Mesendoderm (in vitro differentiated cells): Measurements from ENCODE around the gene LZTS3.

Experiments used
- DNase-seq: peaks from one replicate; pipeline ENCODE4 v3.0.0; 2013
- H2AK5ac ChIP-seq: 2 replicates; pipeline ENCODE4 v1.6.1; 2013; ENCODE audit warnings: low read length, inconsistent platforms
- H2BK120ac ChIP-seq: 2 replicates; pipeline ENCODE4 v1.6.1; 2013; ENCODE audit warnings: low read depth, mild to moderate bottlenecking, low read length, moderate library complexity, mixed read lengths
- H2BK15ac ChIP-seq: replicated peaks from 2 replicates; pipeline ENCODE4 v1.6.1; 2013; ENCODE audit warnings: low read depth, mild to moderate bottlenecking, moderate library complexity
- H2BK5ac ChIP-seq: 2 replicates; pipeline ENCODE4 v1.6.1; 2013; ENCODE audit warnings: low read length, inconsistent platforms
- H3K18ac ChIP-seq: 2 replicates; pipeline ENCODE4 v1.6.1; 2013; ENCODE audit warnings: mild to moderate bottlenecking, low read length, mixed read lengths
- H3K23ac ChIP-seq: one replicate; pipeline ENCODE4 v1.6.1; 2013; ENCODE audit warnings: low read length
- H3K27ac ChIP-seq: 2 replicates; pipeline ENCODE4 v1.5.1; 2013; ENCODE audit warnings: low read depth, mild to moderate bottlenecking, inconsistent platforms, low read length, moderate library complexity
- H3K27me3 ChIP-seq: 2 replicates; pipeline ENCODE4 v1.6.1; 2013; ENCODE audit warnings: low read length, control low read depth, mild to moderate bottlenecking, inconsistent platforms; ENCODE audit not compliant: insufficient read depth, poor library complexity
- H3K36me3 ChIP-seq: 2 replicates; pipeline ENCODE4 v1.6.1; 2013; ENCODE audit warnings: low read length, inconsistent platforms; ENCODE audit not compliant: control insufficient read depth, insufficient read depth
- H3K4ac ChIP-seq: one replicate; pipeline ENCODE4 v1.6.1; 2013; ENCODE audit warnings: low read depth, mild to moderate bottlenecking, low read length, moderate library complexity
- H3K4me1 ChIP-seq: 2 replicates; pipeline ENCODE4 v1.6.1; 2013; ENCODE audit warnings: low read depth, low read length, inconsistent platforms; ENCODE audit not compliant: control insufficient read depth
- H3K4me2 ChIP-seq: 2 replicates; pipeline ENCODE4 v1.6.1; 2013; ENCODE audit warnings: low read length
- H3K4me3 ChIP-seq: 2 replicates; pipeline ENCODE4 v1.5.1; 2013; ENCODE audit warnings: mild to moderate bottlenecking, low read length
- H3K56ac ChIP-seq: one replicate; pipeline ENCODE4 v1.6.1; 2013; ENCODE audit warnings: low read length
- H3K79me1 ChIP-seq: 2 replicates; pipeline ENCODE4 v1.6.1; 2013; ENCODE audit warnings: low read length, inconsistent platforms
- H3K79me2 ChIP-seq: 2 replicates; pipeline ENCODE4 v1.6.1; 2013; ENCODE audit warnings: mild to moderate bottlenecking, low read length; ENCODE audit not compliant: control insufficient read depth, insufficient read depth
- H3K9ac ChIP-seq: 2 replicates; pipeline ENCODE4 v1.6.1; 2013; ENCODE audit warnings: low read length, inconsistent platforms
- H4K5ac ChIP-seq: one replicate; pipeline ENCODE4 v1.6.1; 2013; ENCODE audit warnings: low read length
- H4K8ac ChIP-seq: one replicate; pipeline ENCODE4 v1.6.1; 2013; ENCODE audit warnings: low read depth, mild to moderate bottlenecking, control low read depth, low read length, moderate library complexity
- WGBS: extraction: QIAGEN DNeasy Blood & Tissue Kit; methylation state at CpG from one replicate; pipeline ENCODE4 v1.1.7; 2013; ENCODE audit warnings: low lambda C conversion rate, missing lambda C conversion rate; ENCODE audit not compliant: insufficient coverage; ENCODE audit errors: extremely low coverage; 5-methylcytosine and 5-hydroxymethylcytosine counted together

The LZTS3 gene

GRCh38 chr20:3137492-3137891 is 35.9 kb downstream of the LZTS3 start:
- H4K8ac ChIP-seq: no peak overlapping the region
- no peak overlapping the region for H2AK5ac ChIP-seq
- no peaks in the 10 kb centered on the region for H3K27me3 ChIP-seq
- H2BK5ac ChIP-seq: no peak overlapping the region
- no peak overlapping the region for H3K4me3 ChIP-seq
- no peak for DNase-seq
- no CpG with 5 or more reads among the region's 2 CpGs for WGBS
- no peak overlapping the region for H2BK120ac ChIP-seq
- no peaks in the 10 kb centered on the region for H3K4me1 ChIP-seq
- H4K5ac ChIP-seq: no peak overlapping the region
- no peak overlapping the region for H3K18ac ChIP-seq
- H3K27ac ChIP-seq: no peak overlapping the region
- H3K79me2 ChIP-seq: no peaks in the 10 kb centered on the region
- no peak overlapping the region for H3K4ac ChIP-seq
- H3K56ac ChIP-seq: no peak overlapping the region
- H3K79me1 ChIP-seq: peaks cover 2% of the 10 kb centered on the region
- H3K4me2 ChIP-seq: no peak overlapping the region
- no peak overlapping the region for H3K9ac ChIP-seq
- no peak overlapping the region for H2BK15ac ChIP-seq
- H3K23ac ChIP-seq: no peak overlapping the region
- H3K36me3 ChIP-seq: no peaks in the 10 kb centered on the region

GRCh38 chr20:3135507-3136070 is 37.8 kb downstream of the LZTS3 start:
- peaks cover 2% of the 10 kb centered on the region for H3K79me1 ChIP-seq
- no peak overlapping the region for H4K8ac ChIP-seq
- DNase-seq: no peak
- H3K36me3 ChIP-seq: no peaks in the 10 kb centered on the region
- H3K56ac ChIP-seq: no peak overlapping the region
- H3K18ac ChIP-seq: no peak overlapping the region
- H3K4me3 ChIP-seq: no peak overlapping the region
- H3K4me2 ChIP-seq: no peak overlapping the region
- no CpG with 5 or more reads among the region's 5 CpGs for WGBS
- H3K4me1 ChIP-seq: no peaks in the 10 kb centered on the region
- H2BK120ac ChIP-seq: no peak overlapping the region
- no peak overlapping the region for H2BK15ac ChIP-seq
- no peak overlapping the region for H3K4ac ChIP-seq
- no peaks in the 10 kb centered on the region for H3K79me2 ChIP-seq
- H3K27ac ChIP-seq: no peak overlapping the region
- H2AK5ac ChIP-seq: no peak overlapping the region
- no peaks in the 10 kb centered on the region for H3K27me3 ChIP-seq
- no peak overlapping the region for H3K23ac ChIP-seq
- H2BK5ac ChIP-seq: no peak overlapping the region
- H4K5ac ChIP-seq: no peak overlapping the region
- H3K9ac ChIP-seq: no peak overlapping the region

GRCh38 chr20:3134151-3134550 is 39.2 kb downstream of the LZTS3 start:
- no peaks in the 10 kb centered on the region for H3K27me3 ChIP-seq
- H3K4ac ChIP-seq: no peak overlapping the region
- H4K5ac ChIP-seq: no peak overlapping the region
- H3K4me3 ChIP-seq: no peak overlapping the region
- no peak overlapping the region for H3K18ac ChIP-seq
- no peak for DNase-seq
- H3K9ac ChIP-seq: no peak overlapping the region
- WGBS: no CpG with 5 or more reads among the region's 3 CpGs
- no peaks in the 10 kb centered on the region for H3K79me2 ChIP-seq
- no peaks in the 10 kb centered on the region for H3K79me1 ChIP-seq
- no peak overlapping the region for H2BK15ac ChIP-seq
- no peaks in the 10 kb centered on the region for H3K4me1 ChIP-seq
- H3K27ac ChIP-seq: no peak overlapping the region
- H3K4me2 ChIP-seq: no peak overlapping the region
- no peak overlapping the region for H3K23ac ChIP-seq
- no peak overlapping the region for H2BK120ac ChIP-seq
- no peak overlapping the region for H2BK5ac ChIP-seq
- no peak overlapping the region for H2AK5ac ChIP-seq
- H3K56ac ChIP-seq: no peak overlapping the region
- no peak overlapping the region for H4K8ac ChIP-seq
- H3K36me3 ChIP-seq: no peaks in the 10 kb centered on the region

GRCh38 chr20:3133155-3133554 is 40.2 kb downstream of the LZTS3 start:
- no peak overlapping the region for H3K4me3 ChIP-seq
- DNase-seq: no peak
- no peak overlapping the region for H4K5ac ChIP-seq
- WGBS: no CpG with 5 or more reads among the region's 2 CpGs
- no peaks in the 10 kb centered on the region for H3K36me3 ChIP-seq
- no peak overlapping the region for H3K23ac ChIP-seq
- H3K79me1 ChIP-seq: no peaks in the 10 kb centered on the region
- no peak overlapping the region for H3K27ac ChIP-seq
- no peak overlapping the region for H2BK15ac ChIP-seq
- H2BK5ac ChIP-seq: no peak overlapping the region
- no peak overlapping the region for H3K4me2 ChIP-seq
- no peak overlapping the region for H2AK5ac ChIP-seq
- no peaks in the 10 kb centered on the region for H3K27me3 ChIP-seq
- no peak overlapping the region for H3K4ac ChIP-seq
- H4K8ac ChIP-seq: no peak overlapping the region
- H2BK120ac ChIP-seq: no peak overlapping the region
- no peak overlapping the region for H3K9ac ChIP-seq
- no peaks in the 10 kb centered on the region for H3K4me1 ChIP-seq
- no peaks in the 10 kb centered on the region for H3K79me2 ChIP-seq
- H3K56ac ChIP-seq: no peak overlapping the region
- H3K18ac ChIP-seq: no peak overlapping the region

GRCh38 chr20:3130051-3130600 is 43.2 kb downstream of the LZTS3 start:
- Histone ChIP-seq H3K4me3 (no peak overlapping the region), H3K27ac (no peak overlapping the region), H3K36me3 (no peaks in the 10 kb centered on the region), H3K27me3 (no peaks in the 10 kb centered on the region), H3K18ac (no peak overlapping the region), H4K8ac (no peak overlapping the region), H3K4me2 (no peak overlapping the region), H3K79me2 (no peaks in the 10 kb centered on the region), H2BK15ac (no peak overlapping the region), H2AK5ac (no peak overlapping the region), H3K56ac (no peak overlapping the region), H2BK5ac (no peak overlapping the region), H4K5ac (no peak overlapping the region), H3K9ac (no peak overlapping the region), H3K4ac (no peak overlapping the region), H2BK120ac (no peak overlapping the region), H3K79me1 (no peaks in the 10 kb centered on the region), H3K4me1 (no peaks in the 10 kb centered on the region), H3K23ac (no peak overlapping the region)
- WGBS: no CpG with 5 or more reads among the region's 2 CpGs
- DNase-seq: no peak

- Histone ChIP-seq H3K27ac (no peak overlapping the region), H4K5ac (no peak overlapping the region), H3K79me2 (no peaks in the 10 kb centered on the region), H3K56ac (no peak overlapping the region), H3K4me1 (no peaks in the 10 kb centered on the region), H3K4ac (no peak overlapping the region), H3K9ac (no peak overlapping the region), H3K18ac (no peak overlapping the region), H2BK15ac (no peak overlapping the region), H2AK5ac (no peak overlapping the region), H3K36me3 (no peaks in the 10 kb centered on the region), H2BK5ac (no peak overlapping the region), H3K27me3 (no peaks in the 10 kb centered on the region), H4K8ac (no peak overlapping the region), H3K4me2 (no peak overlapping the region), H3K4me3 (no peak overlapping the region), H3K23ac (no peak overlapping the region), H2BK120ac (no peak overlapping the region), H3K79me1 (no peaks in the 10 kb centered on the region)
- no CpG with 5 or more reads among the region's 4 CpGs for WGBS
- DNase-seq: no peak
These were observed 44.3 kb downstream of the LZTS3 start for GRCh38 chr20:3129094-3129493.
